Stimulated activated naive B cell treated with anti-CD40 and anti-IgM and Interleukin-4, amounts not matched to agents 10 μg/mL and 1 μg/mL and 100 μg/mL, for 72 hours (primary cell): ENCODE data around the gene SRRD.
"Not testable (repeated sequence)": the region's sequence is repeated elsewhere in the genome, so short reads cannot be mapped to it uniquely, and the experiment has no call there.

Experiments used
- ATAC-seq, 2 donors: fragments of 150-1000 bp; cut with Tn5 transposase; replicated peaks; 2 replicates each; pipeline ENCODE4 v1.10.0; 2021; ENCODE audit warnings: moderate library complexity in 1 of 2
- DNase-seq: peaks from one replicate; pipeline ENCODE4 v3.0.0; 2021
- H3K27ac Mint-ChIP-seq: one replicate; pipeline ENCODE4 v1.8.0; 2022; ENCODE audit warnings: mild to moderate bottlenecking, mixed read lengths
- H3K27me3 Mint-ChIP-seq, 2 donors: one replicate each; pipeline ENCODE4 v1.8.0; 2022; ENCODE audit warnings: mixed read lengths in 2 of 2
- H3K36me3 Mint-ChIP-seq, 2 donors: one replicate each; pipeline ENCODE4 v1.8.0; 2022; ENCODE audit warnings: mixed read lengths in 2 of 2, mild to moderate bottlenecking in 1 of 2
- H3K4me1 Mint-ChIP-seq, 2 donors: one replicate each; pipeline ENCODE4 v1.8.0; 2022; ENCODE audit warnings: mixed read lengths in 2 of 2, mild to moderate bottlenecking in 1 of 2
- H3K4me3 Mint-ChIP-seq, 2 donors: one replicate each; pipeline ENCODE4 v1.8.0; 2022; ENCODE audit warnings: mild to moderate bottlenecking in 2 of 2, mixed read lengths in 2 of 2, moderate library complexity in 1 of 2
- H3K9me3 Mint-ChIP-seq, 2 donors: one replicate each; pipeline ENCODE4 v1.8.0; 2022; ENCODE audit warnings: mixed read lengths in 2 of 2, mild to moderate bottlenecking in 1 of 2

The SRRD gene

GRCh38 chr22:26508148-26508547, 24.5 kb downstream of the SRRD start:
- DNase-seq (no peak), ATAC-seq (no peak)
- peaks cover 31 to 37% of the 10 kb centered on the region in 2 donors for H3K36me3 Mint-ChIP-seq
- H3K27me3 Mint-ChIP-seq, result no peaks in the 10 kb centered on the region
- no peak overlapping the region for H3K4me3 Mint-ChIP-seq
- H3K4me1 Mint-ChIP-seq, result peaks cover 22 to 38% of the 10 kb centered on the region in 2 donors
- H3K9me3 Mint-ChIP-seq, result no peaks in the 10 kb centered on the region
- no peak overlapping the region for H3K27ac Mint-ChIP-seq

DNA sequence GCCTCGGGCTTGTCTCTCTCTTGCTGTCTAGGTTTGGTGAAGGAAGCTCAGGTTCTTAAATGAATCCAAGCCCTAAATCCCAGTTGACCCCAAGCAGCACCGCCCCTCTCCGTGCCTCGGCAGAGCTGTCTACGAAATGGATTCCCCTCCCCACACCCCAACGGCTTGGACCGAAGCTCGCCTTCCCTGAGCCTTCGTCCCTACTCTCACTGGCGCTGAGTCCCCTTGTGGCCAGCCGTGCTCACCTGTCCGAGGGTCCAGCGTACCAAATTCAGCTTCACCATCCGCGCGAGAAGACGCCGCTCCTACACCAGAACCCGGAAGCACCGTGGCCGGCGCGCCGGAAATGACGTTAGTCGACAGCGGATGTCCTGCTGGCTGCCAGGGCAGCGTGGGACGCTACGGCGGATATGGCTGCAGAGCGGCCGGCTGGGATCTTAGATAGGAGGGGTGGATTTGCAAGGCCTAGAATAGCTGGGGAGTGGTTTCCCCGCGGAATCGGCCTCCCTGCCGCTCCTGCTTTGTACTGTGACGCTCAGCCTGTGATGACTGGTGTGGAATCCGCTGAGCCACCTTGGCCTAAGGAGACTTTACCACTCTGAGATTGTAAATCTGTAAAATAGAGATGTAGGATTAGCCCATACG, 28.6 kb downstream of the SRRD start, which contains the start of gene TFIP11:
Gene TFIP11, minus strand, starts transcription at position 325 of the 645 bp plus-strand sequence. CDS start 2,201 bp downstream, outside the sequence.
- ATAC-seq (peak; percentile 100), DNase-seq (peak; percentile 85)
- H3K36me3 Mint-ChIP-seq, result peaks cover 17 to 21% of the 10 kb centered on the region in 2 donors
- no peaks in the 10 kb centered on the region for H3K27me3 Mint-ChIP-seq
- peak within 1 kb of the TSS; percentile 97 to 100 for H3K4me3 Mint-ChIP-seq
- H3K27ac Mint-ChIP-seq, result peak within 1 kb of the TSS; percentile 98
- H3K4me1 Mint-ChIP-seq, result peaks cover 25 to 37% of the 10 kb centered on the region in 2 donors
- H3K9me3 Mint-ChIP-seq, result no peaks in the 10 kb centered on the region

DNA sequence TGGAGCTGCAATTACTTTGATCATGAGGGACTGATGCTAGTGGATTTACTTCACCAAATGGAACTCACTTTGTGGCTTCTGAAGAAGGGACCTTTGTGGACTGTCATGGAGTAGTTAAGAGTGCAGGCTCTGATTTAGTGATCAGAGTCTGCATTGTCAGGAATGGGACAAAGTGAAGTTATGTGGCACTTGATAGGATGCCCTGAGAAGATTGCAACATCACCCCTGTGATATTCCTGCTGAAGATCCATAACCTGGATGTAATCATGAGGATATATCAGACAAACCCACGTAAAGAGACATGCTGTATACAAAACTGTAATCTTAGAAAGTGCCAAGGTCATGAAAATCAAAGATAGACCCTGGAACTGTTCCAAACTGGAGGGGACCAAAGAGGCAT, 30.2 kb downstream of the SRRD start:
- Mint-ChIP-seq H3K27me3 (no peaks in the 10 kb centered on the region), H3K4me1 (peaks cover 25 to 36% of the 10 kb centered on the region in 2 donors), H3K36me3 (peaks cover 15 to 20% of the 10 kb centered on the region in 2 donors), H3K4me3 (peak overlapping the region; percentile 16 to 97), H3K9me3 (no peaks in the 10 kb centered on the region), H3K27ac (no peak overlapping the region)
- ATAC-seq (no peak), DNase-seq (no peak)

DNA sequence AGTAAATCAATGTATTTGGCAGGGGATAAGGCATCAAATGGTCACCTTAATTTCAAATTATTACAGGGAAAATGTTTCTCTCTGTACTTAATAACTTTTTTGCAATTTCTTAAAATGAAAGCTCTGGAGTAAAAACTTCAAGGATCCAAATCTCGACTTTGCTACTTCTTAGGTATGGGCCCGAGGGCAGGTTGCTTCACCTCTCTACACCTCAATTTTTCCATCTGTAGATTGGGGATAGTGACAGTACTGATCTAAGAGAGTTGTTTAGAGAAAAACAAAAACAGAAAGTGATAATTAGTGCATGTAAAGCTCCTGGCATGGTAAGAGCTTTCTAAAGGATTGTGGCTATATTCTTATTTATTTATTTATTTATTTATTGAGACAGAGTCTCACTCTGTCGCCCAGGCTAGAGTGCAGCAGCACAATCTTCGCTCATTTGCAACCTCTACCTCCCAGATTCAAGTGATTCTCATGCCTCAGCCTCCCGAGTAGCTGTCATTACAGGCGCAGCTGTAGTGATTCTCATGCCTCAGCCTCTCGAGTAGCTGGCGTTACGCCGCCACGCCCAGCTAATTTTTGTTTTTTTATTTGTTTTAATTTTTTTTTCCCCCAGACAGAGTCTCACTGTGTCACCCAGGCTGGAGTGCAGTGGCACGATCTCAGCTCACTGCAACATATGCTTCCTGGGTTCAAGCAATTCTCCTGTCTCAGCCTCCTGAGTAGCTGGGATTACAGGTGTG, 30.9 kb downstream of the SRRD start:
- ATAC-seq (no peak), DNase-seq (no peak)
- Mint-ChIP-seq H3K9me3 (no peaks in the 10 kb centered on the region), H3K4me1 (peaks cover 23 to 31% of the 10 kb centered on the region in 2 donors), H3K4me3 (no peak overlapping the region), H3K27me3 (no peaks in the 10 kb centered on the region), H3K27ac (no peak overlapping the region), H3K36me3 (peaks cover 9 to 13% of the 10 kb centered on the region in 2 donors)

DNA sequence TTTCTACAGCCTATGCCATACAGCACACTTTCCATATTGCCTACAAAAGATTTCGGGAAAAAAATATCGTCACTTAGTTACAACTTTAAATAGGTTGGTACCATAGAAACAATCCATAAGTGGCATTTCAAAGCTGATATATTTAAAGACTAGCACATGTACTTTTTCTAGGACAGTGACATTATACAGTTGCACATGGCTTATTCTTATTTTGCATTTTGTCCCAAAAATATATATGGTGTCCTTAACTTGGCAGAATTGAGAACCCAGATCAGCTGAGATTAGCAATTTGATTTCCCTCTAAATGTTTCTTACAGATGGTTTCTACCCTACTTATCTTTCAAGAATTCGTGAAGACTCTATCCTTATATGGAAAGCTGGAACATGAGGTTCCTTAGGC, 32.3 kb downstream of the SRRD start:
- Mint-ChIP-seq H3K9me3 (no peaks in the 10 kb centered on the region), H3K4me3 (no peak overlapping the region), H3K4me1 (peaks cover 20 to 24% of the 10 kb centered on the region in 2 donors), H3K27ac (no peak overlapping the region), H3K27me3 (no peaks in the 10 kb centered on the region), H3K36me3 (peaks cover 5 to 9% of the 10 kb centered on the region in 2 donors)
- ATAC-seq (no peak), DNase-seq (no peak)

GRCh38 chr22:26516503-26516902, 32.8 kb downstream of the SRRD start:
- peaks cover 17 to 19% of the 10 kb centered on the region in 2 donors for H3K4me1 Mint-ChIP-seq
- ATAC-seq (no peak), DNase-seq (no peak)
- no peaks in the 10 kb centered on the region for H3K9me3 Mint-ChIP-seq
- H3K27ac Mint-ChIP-seq, result no peak overlapping the region
- no peak overlapping the region for H3K4me3 Mint-ChIP-seq
- no peaks in the 10 kb centered on the region for H3K27me3 Mint-ChIP-seq
- peaks cover 5 to 9% of the 10 kb centered on the region in 2 donors for H3K36me3 Mint-ChIP-seq

DNA sequence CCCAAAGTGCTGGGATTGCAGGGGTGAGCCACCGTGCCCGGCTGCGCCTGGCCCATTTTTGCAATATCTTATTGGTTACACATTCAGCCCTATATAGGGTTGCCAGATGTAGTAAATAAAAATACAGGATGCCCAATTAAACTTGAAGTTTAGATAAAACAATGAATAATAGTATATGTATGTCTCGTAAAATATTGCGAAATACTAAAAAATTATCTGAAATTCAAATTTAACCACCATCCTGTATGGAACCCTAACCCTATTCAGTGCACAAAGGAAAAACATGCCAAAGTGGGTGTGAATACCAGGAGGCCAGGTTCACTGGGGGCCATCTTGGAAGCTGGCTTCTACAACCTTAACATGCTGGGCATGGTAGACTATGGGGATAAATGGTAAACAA, 33.8 kb downstream of the SRRD start:
- Mint-ChIP-seq H3K36me3 (peaks cover 5 to 9% of the 10 kb centered on the region in 2 donors), H3K9me3 (no peaks in the 10 kb centered on the region), H3K4me3 (no peak overlapping the region), H3K27me3 (no peaks in the 10 kb centered on the region), H3K27ac (no peak overlapping the region), H3K4me1 (peaks cover 15 to 17% of the 10 kb centered on the region in 2 donors)
- ATAC-seq (no peak), DNase-seq (no peak)

GRCh38 chr22:26522012-26522411, 38.3 kb downstream of the SRRD start:
- Mint-ChIP-seq H3K27ac (no peak overlapping the region), H3K27me3 (no peaks in the 10 kb centered on the region), H3K4me1 (no peaks in the 10 kb centered on the region), H3K36me3 (peaks cover 8 to 9% of the 10 kb centered on the region in 2 donors), H3K4me3 (no peak overlapping the region), H3K9me3 (no peaks in the 10 kb centered on the region)
- DNase-seq (no peak), ATAC-seq (no peak)

DNA sequence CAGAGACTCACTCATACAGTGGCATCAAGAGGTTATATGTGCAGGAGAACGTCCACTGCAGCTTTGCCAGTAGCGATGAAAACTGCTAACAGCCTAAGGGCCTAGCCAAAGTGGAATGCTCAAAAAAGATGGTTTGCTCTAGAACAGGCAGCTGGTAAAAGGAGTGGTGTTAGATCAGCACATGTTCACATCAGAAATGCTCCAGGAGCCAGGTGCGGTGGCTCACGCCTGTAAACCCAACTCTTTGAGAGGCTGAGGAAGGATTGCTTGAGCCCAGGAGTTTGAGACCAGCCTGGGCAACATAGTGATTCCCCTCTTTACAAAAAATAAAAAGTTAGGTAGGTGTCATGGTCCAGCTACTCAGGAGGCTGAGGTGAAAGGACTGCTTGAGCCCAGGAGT, 38.9 kb downstream of the SRRD start:
- no peaks in the 10 kb centered on the region for H3K27me3 Mint-ChIP-seq
- ATAC-seq (no peak), DNase-seq (no peak)
- no peaks in the 10 kb centered on the region for H3K9me3 Mint-ChIP-seq
- H3K27ac Mint-ChIP-seq, result no peak overlapping the region
- peaks cover 8 to 12% of the 10 kb centered on the region in 2 donors for H3K36me3 Mint-ChIP-seq
- H3K4me1 Mint-ChIP-seq, result no peaks in the 10 kb centered on the region
- H3K4me3 Mint-ChIP-seq, result no peak overlapping the region

- H3K9me3 Mint-ChIP-seq, result no peaks in the 10 kb centered on the region
- H3K4me1 Mint-ChIP-seq, result no peaks in the 10 kb centered on the region
- H3K4me3 Mint-ChIP-seq, result no peak overlapping the region
- H3K36me3 Mint-ChIP-seq, result peaks cover 10 to 19% of the 10 kb centered on the region in 2 donors
- H3K27me3 Mint-ChIP-seq, result no peaks in the 10 kb centered on the region
- DNase-seq, result no peak
- H3K27ac Mint-ChIP-seq, result no peak overlapping the region
- ATAC-seq, result no peak
Observed at GRCh38 chr22:26524870-26525269, 41.2 kb downstream of the SRRD start.

- H3K27me3 Mint-ChIP-seq, result no peaks in the 10 kb centered on the region
- DNase-seq (no peak), ATAC-seq (no peak)
- H3K4me3 Mint-ChIP-seq, result no peak overlapping the region
- peaks cover 18 to 27% of the 10 kb centered on the region in 2 donors for H3K36me3 Mint-ChIP-seq
- H3K9me3 Mint-ChIP-seq, result no peaks in the 10 kb centered on the region
- no peak overlapping the region for H3K27ac Mint-ChIP-seq
- H3K4me1 Mint-ChIP-seq, result no peaks in the 10 kb centered on the region
Observed at GRCh38 chr22:26525946-26526564, 42.4 kb downstream of the SRRD start.

- no peak for ATAC-seq
- DNase-seq, result no peak
- peaks cover 20 to 29% of the 10 kb centered on the region in 2 donors for H3K36me3 Mint-ChIP-seq
- H3K4me3 Mint-ChIP-seq, result no peak overlapping the region
- H3K9me3 Mint-ChIP-seq, result no peaks in the 10 kb centered on the region
- H3K4me1 Mint-ChIP-seq, result peaks cover 0 to 1% of the 10 kb centered on the region in 2 donors
- no peak overlapping the region for H3K27ac Mint-ChIP-seq
- H3K27me3 Mint-ChIP-seq, result no peaks in the 10 kb centered on the region
Observed at GRCh38 chr22:26527167-26527566, 43.5 kb downstream of the SRRD start.

DNA sequence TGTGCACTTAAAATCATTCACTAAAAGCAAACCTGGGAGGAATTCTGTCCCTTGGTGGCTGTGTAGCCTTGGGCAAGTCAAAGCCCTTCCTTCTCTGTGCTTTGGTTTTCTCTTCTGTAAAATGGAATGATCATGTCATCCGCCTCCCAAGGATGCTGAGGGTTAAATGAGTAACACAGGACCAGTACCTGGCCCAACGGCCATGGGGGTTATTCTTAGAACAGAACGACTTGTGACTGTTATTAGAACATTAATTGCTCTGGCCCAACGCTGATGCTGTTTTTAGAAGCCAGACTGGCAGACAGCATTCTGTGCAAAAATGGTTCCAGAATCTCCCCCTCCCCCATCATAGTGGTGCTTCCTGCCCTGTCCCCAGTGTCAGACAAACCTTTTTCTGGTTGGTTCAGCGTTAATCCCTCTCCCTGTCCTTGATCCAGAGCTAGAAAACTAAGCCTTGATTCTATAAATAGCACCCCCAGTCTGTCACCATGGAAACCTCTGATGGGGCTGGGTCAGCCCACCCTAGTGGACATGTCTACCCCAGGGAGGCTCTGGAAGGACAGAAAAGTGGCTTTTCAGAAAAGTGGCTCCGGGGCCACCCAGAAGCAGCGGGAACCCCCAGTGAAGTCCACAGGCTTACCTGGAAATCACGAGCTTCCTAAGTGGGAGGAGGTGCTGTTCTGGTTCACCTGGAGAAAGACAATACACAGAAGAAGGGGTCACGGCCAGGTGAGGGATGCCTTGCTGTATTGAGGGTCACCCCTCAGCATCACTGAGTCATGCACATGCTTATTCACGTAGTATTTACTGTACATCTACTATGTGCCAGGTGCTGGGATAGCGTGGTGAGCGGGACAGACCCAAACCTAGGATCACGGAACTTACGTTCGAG, 44.1 kb downstream of the SRRD start:
- Mint-ChIP-seq H3K27ac (peak overlapping the region; percentile 25), H3K4me3 (no peak overlapping the region), H3K36me3 (peaks cover 20 to 29% of the 10 kb centered on the region in 2 donors), H3K9me3 (no peaks in the 10 kb centered on the region), H3K4me1 (peaks cover 6 to 8% of the 10 kb centered on the region in 2 donors), H3K27me3 (no peaks in the 10 kb centered on the region)
- DNase-seq (no peak), ATAC-seq (no peak)

GRCh38 chr22:26528518-26528917, 44.8 kb downstream of the SRRD start:
- ATAC-seq, H3K4me3 Mint-ChIP-seq, DNase-seq, H3K27me3 Mint-ChIP-seq, H3K27ac Mint-ChIP-seq, H3K9me3 Mint-ChIP-seq: not testable (repeated sequence)
- Mint-ChIP-seq H3K4me1 (peaks cover 7 to 13% of the 10 kb centered on the region in 2 donors), H3K36me3 (peaks cover 20 to 29% of the 10 kb centered on the region in 2 donors)
